Astrocyte (in vitro differentiated cells and primary cell): Measurements from ENCODE around the gene IPCEF1.

Experiments
- CTCF ChIP-seq: IDR thresholded peaks from 2 replicates; pipeline ENCODE4 v1.5.1; 2011; ENCODE audit warnings: low read depth, mild to moderate bottlenecking, inconsistent platforms, low read length, moderate library complexity; ENCODE audit not compliant: insufficient read depth
- EZH2 ChIP-seq: IDR thresholded peaks from 2 replicates; pipeline ENCODE4 v1.6.1; 2012; ENCODE audit warnings: mild to moderate bottlenecking, low read length, inconsistent platforms; ENCODE audit not compliant: insufficient read depth

DNA sequence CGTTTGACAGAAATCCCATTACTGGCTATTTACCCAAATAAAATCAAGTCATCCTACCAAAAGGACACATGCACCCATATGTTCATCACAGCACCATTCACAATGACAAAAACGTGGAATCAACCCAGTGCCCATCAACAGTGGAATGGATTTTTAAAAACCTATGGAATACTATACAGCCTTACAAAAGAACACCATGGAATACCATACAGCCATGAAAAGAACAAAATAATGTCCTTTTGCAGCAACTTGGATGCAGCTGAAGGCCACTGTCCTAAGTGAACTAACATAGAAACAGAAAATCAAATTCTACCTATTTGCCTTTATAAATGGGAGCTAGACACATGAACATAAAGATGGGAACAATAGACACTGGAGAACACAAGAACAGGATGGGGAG lies 17.4 kb upstream of the IPCEF1 start:
- TF ChIP-seq CTCF (no peak), EZH2 (no peak)
